Vagina (tissue), 2 donors: Measurements from ENCODE around the gene CUEDC2.
"Not testable (repeated sequence)": the region's sequence is repeated elsewhere in the genome, so short reads cannot be mapped to it uniquely, and the experiment has no call there.

Experiments used
- POLR2AphosphoS5 ChIP-seq, 2 donors: sonication (generic); formaldehyde crosslinking; IDR thresholded peaks; one replicate each; pipeline ENCODE4 v1.9.0; 2017; ENCODE audit warnings: antibody characterized with exemption in 2 of 2, mild to moderate bottlenecking in 2 of 2, low read depth in 1 of 2; ENCODE audit not compliant: insufficient read depth in 1 of 2
- TF ChIP-seq, protein P1 (sequence below), 3 experiments: fragments of 450-650 bp in 2 of 3; fragments of 200-600 bp in 1 of 3; sonication (generic) in 1 of 3; IDR thresholded peaks; one replicate each; pipeline ENCODE4 v1.5.1; 2017 to 2019; ENCODE audit warnings: antibody characterized with exemption in 3 of 3, mild to moderate bottlenecking in 2 of 3, moderate library complexity in 2 of 3

DNA sequence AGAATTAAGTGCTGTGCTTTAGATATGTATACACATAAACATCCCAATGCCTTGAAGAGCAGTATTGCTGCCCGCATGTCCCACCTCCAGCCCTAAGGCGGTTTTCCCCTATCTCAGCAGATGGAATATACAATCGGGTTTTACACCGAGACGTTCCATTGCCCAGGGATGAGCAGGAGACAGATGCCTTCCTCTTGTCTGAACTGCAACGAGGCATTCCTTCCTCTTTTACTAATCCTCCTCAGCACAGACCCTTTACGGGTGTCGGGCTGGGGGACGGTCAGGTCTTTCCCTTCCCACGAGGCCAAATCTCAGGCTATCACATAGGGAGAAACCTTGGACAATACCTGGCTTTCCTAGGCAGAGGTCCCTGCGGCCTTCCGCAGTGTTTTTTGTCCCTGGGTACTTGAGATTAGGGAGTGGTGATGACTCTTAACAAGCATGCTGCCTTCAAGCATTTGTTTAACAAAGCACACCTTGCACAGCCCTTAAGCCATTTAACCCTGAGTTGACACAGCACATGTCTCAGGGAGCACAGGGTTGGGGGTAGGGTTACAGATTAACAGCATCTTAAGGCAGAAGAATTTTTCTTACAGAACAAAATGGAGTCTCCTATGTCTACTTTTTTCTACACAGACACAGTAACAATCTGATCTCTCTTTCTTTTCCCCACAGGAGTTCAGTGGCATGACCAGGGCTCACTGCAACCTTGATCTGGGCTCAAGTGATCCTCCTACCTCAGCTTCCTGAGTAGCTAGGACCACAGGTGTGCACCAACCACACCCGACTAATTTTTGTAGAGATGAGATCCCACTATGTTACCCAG lies 22.5 kb upstream of the CUEDC2 start:
- TF ChIP-seq, protein P1, sequence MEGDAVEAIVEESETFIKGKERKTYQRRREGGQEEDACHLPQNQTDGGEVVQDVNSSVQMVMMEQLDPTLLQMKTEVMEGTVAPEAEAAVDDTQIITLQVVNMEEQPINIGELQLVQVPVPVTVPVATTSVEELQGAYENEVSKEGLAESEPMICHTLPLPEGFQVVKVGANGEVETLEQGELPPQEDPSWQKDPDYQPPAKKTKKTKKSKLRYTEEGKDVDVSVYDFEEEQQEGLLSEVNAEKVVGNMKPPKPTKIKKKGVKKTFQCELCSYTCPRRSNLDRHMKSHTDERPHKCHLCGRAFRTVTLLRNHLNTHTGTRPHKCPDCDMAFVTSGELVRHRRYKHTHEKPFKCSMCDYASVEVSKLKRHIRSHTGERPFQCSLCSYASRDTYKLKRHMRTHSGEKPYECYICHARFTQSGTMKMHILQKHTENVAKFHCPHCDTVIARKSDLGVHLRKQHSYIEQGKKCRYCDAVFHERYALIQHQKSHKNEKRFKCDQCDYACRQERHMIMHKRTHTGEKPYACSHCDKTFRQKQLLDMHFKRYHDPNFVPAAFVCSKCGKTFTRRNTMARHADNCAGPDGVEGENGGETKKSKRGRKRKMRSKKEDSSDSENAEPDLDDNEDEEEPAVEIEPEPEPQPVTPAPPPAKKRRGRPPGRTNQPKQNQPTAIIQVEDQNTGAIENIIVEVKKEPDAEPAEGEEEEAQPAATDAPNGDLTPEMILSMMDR (IDR thresholded peaks at IDR 0.05) = not testable (repeated sequence)
- not testable (repeated sequence) for TF ChIP-seq POLR2AphosphoS5 (IDR thresholded peaks at IDR 0.05; ENCODE audit: insufficient read depth in 1 of 2, low read depth in 1 of 2)
